Muscle layer of duodenum (tissue), 2 donors: ENCODE data around the gene ECT2.

Source experiments
- H3K27ac ChIP-seq: one replicate; pipeline ENCODE4 v1.7.0; 2013; ENCODE audit warnings: mild to moderate bottlenecking, low read length
- H3K27me3 ChIP-seq: one replicate; pipeline ENCODE4 v1.7.0; 2013; ENCODE audit warnings: low read depth, mild to moderate bottlenecking, control low read depth, low read length
- H3K36me3 ChIP-seq, 2 donors: one replicate each; pipeline ENCODE4 v1.7.0; 2013; ENCODE audit warnings: low read length in 2 of 2, control low read depth in 1 of 2, mild to moderate bottlenecking in 1 of 2; ENCODE audit not compliant: insufficient read depth in 2 of 2, control insufficient read depth in 1 of 2
- H3K4me1 ChIP-seq, 2 donors: one replicate each; pipeline ENCODE4 v1.7.0; 2013; ENCODE audit warnings: low read length in 2 of 2, mild to moderate bottlenecking in 2 of 2, control low read depth in 1 of 2, moderate library complexity in 1 of 2; ENCODE audit not compliant: insufficient read depth in 2 of 2, control insufficient read depth in 1 of 2
- H3K4me3 ChIP-seq, 2 donors: one replicate each; pipeline ENCODE4 v1.7.0; 2013; ENCODE audit warnings: low read length in 2 of 2, low read depth in 1 of 2, mild to moderate bottlenecking in 1 of 2
- H3K9me3 ChIP-seq, 2 donors: one replicate each; pipeline ENCODE4 v1.7.0; 2013; ENCODE audit warnings: low read length in 2 of 2, control low read depth in 1 of 2, mild to moderate bottlenecking in 1 of 2; ENCODE audit not compliant: control insufficient read depth in 1 of 2
- donor health status: healthy.

The ECT2 gene

DNA sequence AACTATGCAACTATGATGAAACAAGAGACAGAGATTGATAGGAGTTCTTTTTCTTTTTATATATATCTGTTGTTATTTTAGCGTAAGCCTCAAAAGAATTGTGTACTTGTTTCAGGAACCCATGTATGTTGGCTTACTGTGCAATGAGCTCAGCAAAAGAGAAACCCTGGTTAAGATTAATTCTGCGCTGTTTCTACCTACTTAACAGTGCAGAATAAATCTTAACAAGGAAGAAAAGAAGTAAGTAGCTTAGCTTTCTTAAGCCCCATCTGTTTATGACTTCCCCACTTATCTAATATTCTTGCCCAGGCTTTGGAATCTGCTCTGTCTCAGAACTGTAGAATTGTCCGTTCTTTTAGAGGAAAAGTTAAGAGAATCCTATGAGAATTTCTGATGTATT is 27.4 kb downstream of the ECT2 start:
- no peaks in the 10 kb centered on the region for H3K4me1 ChIP-seq
- H3K4me3 ChIP-seq: no peak overlapping the region
- no peaks in the 10 kb centered on the region for H3K9me3 ChIP-seq
- no peak overlapping the region for H3K27ac ChIP-seq
- H3K36me3 ChIP-seq: peaks cover 0 to 6% of the 10 kb centered on the region in 2 donors
- no peaks in the 10 kb centered on the region for H3K27me3 ChIP-seq

DNA sequence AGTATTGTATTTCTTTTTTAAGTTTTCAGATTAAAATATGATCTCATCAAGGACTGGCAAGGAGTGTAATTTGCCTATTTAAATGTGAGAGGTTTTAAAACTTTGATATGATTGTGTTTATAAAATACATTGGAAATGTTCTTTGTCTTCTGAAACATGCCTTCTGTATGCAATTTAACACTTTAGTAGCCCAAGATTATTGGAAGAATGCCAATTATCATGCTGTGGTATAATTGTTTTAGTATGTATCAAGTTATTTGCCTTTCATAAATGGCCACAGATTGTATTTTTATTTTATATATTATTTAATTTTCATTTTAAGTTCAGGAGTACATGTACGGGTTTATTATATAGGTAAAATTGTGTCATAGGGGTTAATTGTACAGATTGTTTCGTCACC is 31.7 kb downstream of the ECT2 start:
- no peak overlapping the region for H3K27ac ChIP-seq
- no peaks in the 10 kb centered on the region for H3K4me1 ChIP-seq
- H3K27me3 ChIP-seq: no peaks in the 10 kb centered on the region
- H3K4me3 ChIP-seq: no peak overlapping the region
- no peaks in the 10 kb centered on the region for H3K9me3 ChIP-seq
- no peaks in the 10 kb centered on the region for H3K36me3 ChIP-seq

DNA sequence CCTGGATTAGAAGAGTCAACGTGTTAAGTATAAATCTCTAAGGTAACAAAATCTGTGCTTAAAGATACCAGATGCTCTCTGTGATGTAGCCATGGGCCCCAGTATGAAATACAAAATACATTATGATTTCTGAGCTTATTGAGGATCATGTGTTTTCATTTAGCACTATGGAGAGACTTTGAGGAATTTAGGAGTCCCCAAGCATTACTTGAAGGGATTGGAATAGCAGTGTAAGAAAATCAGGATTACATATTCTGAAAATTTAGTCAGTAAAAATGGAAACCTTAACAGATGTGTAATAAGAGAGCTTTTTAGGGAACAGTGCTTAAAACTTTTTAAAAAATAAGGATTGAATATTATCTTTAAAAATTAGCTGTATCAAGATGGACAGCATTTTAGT is 35.5 kb downstream of the ECT2 start:
- Histone ChIP-seq H3K4me3 (no peak overlapping the region), H3K27me3 (no peaks in the 10 kb centered on the region), H3K27ac (no peak overlapping the region), H3K4me1 (no peaks in the 10 kb centered on the region), H3K36me3 (peaks cover 9 to 14% of the 10 kb centered on the region in 2 donors), H3K9me3 (no peaks in the 10 kb centered on the region)

DNA sequence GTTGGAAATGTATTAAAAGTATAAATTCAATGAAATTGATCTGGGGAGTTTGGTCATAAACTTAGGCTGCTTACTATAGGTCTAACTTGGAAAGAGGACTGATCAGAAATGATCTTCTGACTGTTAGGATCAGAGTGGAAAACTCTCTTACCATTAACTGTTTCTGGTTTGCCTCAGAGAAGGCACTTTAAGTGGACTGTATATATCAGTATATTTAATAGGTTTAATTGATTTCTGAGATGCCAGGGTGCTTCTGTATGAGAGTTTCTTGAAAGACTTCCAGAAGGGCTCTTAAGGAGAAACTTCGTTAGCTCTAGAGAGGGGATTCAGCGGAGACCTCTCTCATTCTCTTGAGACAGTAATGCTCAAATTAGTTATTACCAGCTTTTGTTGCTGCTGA is 36.5 kb downstream of the ECT2 start:
- Histone ChIP-seq H3K4me1 (no peaks in the 10 kb centered on the region), H3K36me3 (peaks cover 13 to 14% of the 10 kb centered on the region in 2 donors), H3K27ac (no peak overlapping the region), H3K9me3 (no peaks in the 10 kb centered on the region), H3K27me3 (no peaks in the 10 kb centered on the region), H3K4me3 (no peak overlapping the region)

DNA sequence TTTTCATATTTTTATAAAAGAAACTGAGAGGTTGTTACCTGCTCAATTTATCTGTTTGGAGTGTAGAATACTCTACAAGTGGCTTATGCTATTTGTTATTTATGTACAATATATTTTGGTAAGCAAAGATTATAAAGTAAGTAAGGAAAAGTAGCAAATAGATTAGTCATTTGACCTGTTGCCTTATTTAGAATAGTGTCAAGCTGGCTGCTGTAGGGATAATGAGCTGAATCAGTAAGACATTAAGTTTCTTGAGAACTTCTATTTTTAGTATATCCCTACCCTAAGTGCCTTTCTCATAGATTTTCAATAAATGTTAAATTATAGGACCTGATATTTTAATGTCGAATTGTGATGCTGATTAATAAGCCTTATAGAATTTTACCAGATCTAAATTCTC is 37.2 kb downstream of the ECT2 start:
- Histone ChIP-seq H3K36me3 (peaks cover 14 to 17% of the 10 kb centered on the region in 2 donors), H3K4me3 (no peak overlapping the region), H3K9me3 (no peaks in the 10 kb centered on the region), H3K27me3 (no peaks in the 10 kb centered on the region), H3K27ac (no peak overlapping the region), H3K4me1 (no peaks in the 10 kb centered on the region)

DNA sequence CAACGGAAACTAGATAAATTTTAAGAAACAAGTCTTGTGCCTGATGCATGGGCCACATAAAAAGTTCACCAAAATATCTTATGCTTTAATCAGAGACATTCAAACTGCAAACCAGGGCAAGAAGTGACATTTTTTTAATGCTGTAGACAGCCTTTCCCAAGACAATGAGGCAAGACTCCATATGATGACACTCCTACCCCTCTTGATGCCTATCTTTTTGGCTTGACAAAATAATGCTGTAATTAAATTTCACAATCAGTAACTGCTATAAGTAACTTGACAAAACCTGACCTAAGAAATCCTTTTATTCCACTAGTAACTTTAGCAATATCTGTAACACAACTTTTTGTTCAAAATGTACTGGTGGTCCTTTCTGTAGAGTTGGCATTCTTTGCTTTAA is 48.7 kb downstream of the ECT2 start:
- Histone ChIP-seq H3K4me1 (no peaks in the 10 kb centered on the region), H3K4me3 (no peak overlapping the region), H3K9me3 (no peaks in the 10 kb centered on the region), H3K27ac (no peak overlapping the region), H3K27me3 (no peaks in the 10 kb centered on the region), H3K36me3 (no peaks in the 10 kb centered on the region)

DNA sequence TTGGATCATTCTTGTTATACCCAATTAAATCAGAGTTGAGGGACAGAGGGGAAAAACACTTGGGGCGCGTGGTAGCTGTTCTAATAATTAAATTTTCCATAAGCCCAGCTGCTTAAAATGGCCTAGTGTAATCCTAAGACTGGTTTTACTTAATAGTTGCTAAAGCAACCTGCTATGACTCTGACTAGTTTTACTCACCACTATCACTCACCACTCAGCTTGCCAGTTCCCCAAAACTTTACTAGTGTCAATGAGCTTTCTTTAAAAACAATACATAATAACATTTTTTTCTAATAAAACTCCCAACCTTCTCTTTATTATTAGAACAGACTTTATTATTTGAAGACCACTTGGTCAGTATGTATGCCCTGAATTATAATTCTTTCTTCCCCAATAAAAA is 49.6 kb downstream of the ECT2 start:
- Histone ChIP-seq H3K27me3 (no peaks in the 10 kb centered on the region), H3K4me1 (no peaks in the 10 kb centered on the region), H3K27ac (no peak overlapping the region), H3K9me3 (no peaks in the 10 kb centered on the region), H3K36me3 (no peaks in the 10 kb centered on the region), H3K4me3 (no peak overlapping the region)

DNA sequence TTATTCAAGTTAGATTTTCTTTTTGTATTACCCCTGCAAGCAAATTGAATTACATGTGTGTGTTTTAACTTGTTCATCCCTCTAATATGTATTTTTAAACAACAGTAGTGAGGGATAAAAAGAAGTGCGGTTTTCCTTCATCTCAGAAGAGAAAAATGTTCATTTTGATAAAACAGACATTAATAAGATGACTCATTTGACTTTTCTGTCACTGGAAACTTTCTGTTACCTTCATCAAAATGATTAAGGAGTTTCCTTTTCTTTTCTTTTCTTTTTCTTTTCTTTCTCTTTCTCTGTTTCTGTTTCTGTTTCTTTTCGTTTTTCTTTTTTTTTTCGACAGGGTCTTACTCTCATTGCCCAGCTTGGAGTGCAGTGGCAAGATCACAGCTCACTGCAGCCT is 53.0 kb downstream of the ECT2 start:
- Histone ChIP-seq H3K4me1 (no peaks in the 10 kb centered on the region), H3K9me3 (no peaks in the 10 kb centered on the region), H3K27me3 (no peaks in the 10 kb centered on the region), H3K4me3 (no peak overlapping the region), H3K27ac (no peak overlapping the region), H3K36me3 (peaks cover 0 to 5% of the 10 kb centered on the region in 2 donors)

DNA sequence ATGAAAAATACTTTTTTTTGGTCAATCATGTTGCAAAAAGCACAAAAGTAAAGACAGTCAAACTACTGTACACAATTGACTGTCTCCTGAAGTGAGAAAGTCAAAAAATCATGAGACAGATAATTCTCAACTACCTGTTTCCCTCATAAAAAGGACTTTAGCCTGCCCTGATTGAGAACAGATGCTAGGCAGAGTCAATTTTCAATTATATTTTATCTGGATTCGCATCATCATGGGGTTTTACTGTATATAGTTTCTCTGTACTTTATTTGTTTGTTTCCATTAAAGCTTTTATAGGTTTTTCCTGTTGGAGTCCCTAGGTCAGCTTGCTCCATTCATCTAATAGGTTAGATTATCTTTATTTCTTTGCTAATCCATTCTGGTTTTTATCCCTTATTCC is 53.8 kb downstream of the ECT2 start:
- H3K27me3 ChIP-seq: no peaks in the 10 kb centered on the region
- peaks cover 0 to 5% of the 10 kb centered on the region in 2 donors for H3K36me3 ChIP-seq
- no peaks in the 10 kb centered on the region for H3K9me3 ChIP-seq
- H3K4me1 ChIP-seq: no peaks in the 10 kb centered on the region
- no peak overlapping the region for H3K4me3 ChIP-seq
- no peak overlapping the region for H3K27ac ChIP-seq

DNA sequence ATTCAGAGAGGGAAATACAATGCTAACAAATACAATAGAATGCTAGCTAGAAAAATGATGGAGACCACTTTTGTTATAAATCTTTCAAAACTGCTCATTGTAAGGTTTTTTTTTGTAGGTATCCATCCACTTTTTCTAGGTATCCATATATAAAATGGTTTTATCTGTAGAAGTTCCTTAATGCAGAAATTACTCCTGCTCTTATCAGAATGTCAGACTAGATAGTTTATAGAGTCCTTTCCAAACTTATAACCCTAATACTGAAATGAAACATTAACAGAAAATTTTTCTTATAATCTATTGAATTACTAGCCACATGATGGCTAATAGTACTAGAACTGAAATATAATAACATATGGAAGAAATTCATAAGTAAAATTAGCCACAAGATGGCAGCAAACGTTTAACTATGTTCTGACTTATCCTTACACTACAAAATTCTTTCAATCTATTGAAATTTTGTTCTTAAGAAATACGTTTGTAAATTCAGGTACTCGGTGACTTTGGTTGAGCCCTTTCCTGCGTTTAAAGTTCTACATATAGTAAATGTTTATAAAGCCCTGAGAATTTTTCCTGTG is 58.5 kb downstream of the ECT2 start:
- no peaks in the 10 kb centered on the region for H3K9me3 ChIP-seq
- no peaks in the 10 kb centered on the region for H3K4me1 ChIP-seq
- no peak overlapping the region for H3K4me3 ChIP-seq
- no peaks in the 10 kb centered on the region for H3K27me3 ChIP-seq
- H3K36me3 ChIP-seq: peaks cover 0 to 5% of the 10 kb centered on the region in 2 donors
- no peak overlapping the region for H3K27ac ChIP-seq

DNA sequence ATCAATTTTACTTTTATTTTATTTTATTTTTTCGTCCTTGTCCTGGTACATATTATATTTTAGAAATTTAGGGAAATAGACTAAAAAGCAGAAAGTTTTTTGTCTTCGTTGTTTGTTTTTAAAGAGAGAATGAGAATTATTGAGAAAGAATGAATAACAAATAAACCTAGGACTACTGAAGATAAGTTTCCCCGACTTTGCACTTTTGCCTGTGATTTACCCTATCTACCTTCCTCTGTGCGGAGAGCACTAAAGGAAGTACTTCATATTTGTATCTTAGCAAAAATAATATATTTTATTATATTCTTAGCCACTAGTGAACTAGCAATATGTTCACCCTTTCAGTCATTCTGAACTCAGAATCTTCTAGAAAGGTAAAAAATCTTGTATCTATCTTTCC is 60.6 kb downstream of the ECT2 start:
- H3K27ac ChIP-seq: no peak overlapping the region
- no peaks in the 10 kb centered on the region for H3K9me3 ChIP-seq
- H3K27me3 ChIP-seq: no peaks in the 10 kb centered on the region
- H3K4me3 ChIP-seq: no peak overlapping the region
- no peaks in the 10 kb centered on the region for H3K4me1 ChIP-seq
- peaks cover 0 to 5% of the 10 kb centered on the region in 2 donors for H3K36me3 ChIP-seq

DNA sequence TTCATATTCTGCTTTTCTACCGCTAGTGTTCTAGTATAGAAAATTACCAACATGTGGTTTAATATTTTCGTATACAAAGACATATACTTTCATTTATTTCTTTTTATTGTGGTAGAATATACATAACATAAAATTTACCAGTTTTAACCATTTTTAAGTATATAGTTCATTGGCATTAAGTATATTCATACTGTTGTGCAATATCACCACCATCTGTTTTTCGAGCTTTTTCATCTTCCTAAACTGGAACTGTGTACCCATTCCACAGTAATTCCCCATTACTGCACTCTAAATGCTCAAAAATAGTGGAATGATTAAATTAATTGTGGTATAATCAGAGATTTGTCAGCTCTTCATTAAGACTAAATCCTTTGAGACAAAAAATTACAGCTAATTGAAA is 62.9 kb downstream of the ECT2 start:
- no peaks in the 10 kb centered on the region for H3K27me3 ChIP-seq
- no peak overlapping the region for H3K27ac ChIP-seq
- peaks cover 0 to 3% of the 10 kb centered on the region in 2 donors for H3K36me3 ChIP-seq
- no peaks in the 10 kb centered on the region for H3K9me3 ChIP-seq
- H3K4me1 ChIP-seq: no peaks in the 10 kb centered on the region
- no peak overlapping the region for H3K4me3 ChIP-seq
